ENCODE measurements around the gene POU3F3.

The POU3F3 gene

GRCh38 chr2:104853534-104854497 lies at the start of gene POU3F3:
Gene POU3F3 (plus strand): TSS chr2:104854115. CDS start chr2:104855511, 1,396 bp downstream.
- DNase-seq: no peak

GRCh38 chr2:104804148-104804890 lies 49.6 kb upstream of the POU3F3 start:
- DNase-seq: no peak

- no peak for DNase-seq
Observed at GRCh38 chr2:104812286-104812685, 41.6 kb upstream of the POU3F3 start.

- DNase-seq: no peak
Observed at GRCh38 chr2:104816143-104816542, 37.8 kb upstream of the POU3F3 start.

GRCh38 chr2:104818264-104818663 lies 35.7 kb upstream of the POU3F3 start:
- DNase-seq: no peak

- no peak for DNase-seq
Observed at GRCh38 chr2:104820126-104820525, 33.8 kb upstream of the POU3F3 start.

GRCh38 chr2:104825124-104825865 lies 28.6 kb upstream of the POU3F3 start:
- DNase-seq: no peak

- no peak for DNase-seq
Observed at GRCh38 chr2:104826016-104826415, 27.9 kb upstream of the POU3F3 start.

GRCh38 chr2:104831742-104832141 lies 22.2 kb upstream of the POU3F3 start:
- DNase-seq: no peak

- no peak for DNase-seq
Observed at GRCh38 chr2:104834431-104835153, 19.3 kb upstream of the POU3F3 start.

- no peak for DNase-seq
Observed at GRCh38 chr2:104836265-104836664, 17.6 kb upstream of the POU3F3 start.

GRCh38 chr2:104836841-104837240 lies 17.1 kb upstream of the POU3F3 start:
- no peak for DNase-seq

- DNase-seq: no peak
Observed at GRCh38 chr2:104840156-104840555, 13.8 kb upstream of the POU3F3 start.

- DNase-seq: no peak
Observed at GRCh38 chr2:104840893-104841585, 12.9 kb upstream of the POU3F3 start.

- no peak for DNase-seq
Observed at GRCh38 chr2:104841744-104842143, 12.2 kb upstream of the POU3F3 start.

- no peak for DNase-seq
Observed at GRCh38 chr2:104844807-104845551, 8.9 kb upstream of the POU3F3 start.

GRCh38 chr2:104845552-104845931 lies 8.4 kb upstream of the POU3F3 start:
- no peak for DNase-seq

GRCh38 chr2:104845946-104846785 lies 7.7 kb upstream of the POU3F3 start:
- DNase-seq: no peak

- DNase-seq: no peak
Observed at GRCh38 chr2:104846786-104847585, 6.9 kb upstream of the POU3F3 start.
